Posterior cingulate gyrus (tissue), 11 donors: ENCODE data around the gene KCNAB1.

Source experiments
- DNase-seq, 10 donors: peaks; one replicate each; pipeline versions ENCODE4 v3.0.0 to v3.0.0-alpha.2; 2020 to 2021; ENCODE audit warnings: mixed read lengths in 3 of 10
- intact Hi-C: fragments of 100-400 bp; cut with DNase I; formaldehyde crosslinking; loops from one replicate; pipeline ENCODE4 v1.15.1; 2023

KCNAB1 gene

GRCh38 chr3:156511987-156512677, 391.8 kb downstream of the KCNAB1 start:
- DNase-seq, result peak in 1 of 10 donors; percentile 22
- intact Hi-C loops, result loop anchor here (10.0 kb wide), 1 partner anchor 497 kb away; no protein-coding TSS in a partner anchor

- intact Hi-C loops, result loop anchor here (10.0 kb wide), 1 partner anchor 499 kb away; no protein-coding TSS in a partner anchor
- DNase-seq, result peak in 1 of 10 donors; percentile 13
Observed at GRCh38 chr3:156513619-156514018, 393.2 kb downstream of the KCNAB1 start.

GRCh38 chr3:156516284-156516683, 395.9 kb downstream of the KCNAB1 start:
- DNase-seq, result peak in 2 of 10 donors; percentile 28 to 66

DNA sequence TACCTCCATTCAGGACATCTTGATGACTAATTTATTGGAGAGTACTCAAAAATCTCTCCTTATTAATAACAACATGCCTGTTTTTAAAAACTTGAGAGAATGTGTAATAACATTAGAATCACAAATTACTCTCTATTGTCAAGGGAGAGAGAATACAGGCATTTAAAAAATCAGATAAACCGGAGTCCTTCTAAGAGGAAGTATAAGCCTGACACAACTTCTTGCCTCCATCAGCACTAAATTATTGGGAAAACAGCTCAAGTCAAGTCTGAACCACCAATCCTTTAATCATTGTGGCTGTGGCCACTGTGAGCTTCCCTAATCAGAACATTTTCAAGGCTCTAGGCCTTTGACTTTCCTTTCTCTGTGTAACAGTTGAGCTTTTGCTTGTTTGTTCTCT, 396.6 kb downstream of the KCNAB1 start:
- intact Hi-C loops, result loop anchor here (10.0 kb wide), 1 partner anchor 502 kb away; no protein-coding TSS in a partner anchor
- DNase-seq, result no peak

More at GRCh38 chr3:156516284-156516683, 395.9 kb downstream of the KCNAB1 start:
- intact Hi-C loops, result loop anchor here (10.0 kb wide), 1 partner anchor 501 kb away; no protein-coding TSS in a partner anchor

- intact Hi-C loops, result loop anchor here (10.0 kb wide), 1 partner anchor 504 kb away; no protein-coding TSS in a partner anchor
- DNase-seq, result no peak
Observed at GRCh38 chr3:156518726-156519125, 398.3 kb downstream of the KCNAB1 start.

GRCh38 chr3:156519758-156520162, 399.4 kb downstream of the KCNAB1 start:
- DNase-seq, result peak in 1 of 10 donors; percentile 15
- intact Hi-C loops, result loop anchor here (10.0 kb wide), 1 partner anchor 505 kb away; no protein-coding TSS in a partner anchor

GRCh38 chr3:156522673-156523072, 402.3 kb downstream of the KCNAB1 start:
- intact Hi-C loops, result no loop called here
- DNase-seq, result no peak

DNA sequence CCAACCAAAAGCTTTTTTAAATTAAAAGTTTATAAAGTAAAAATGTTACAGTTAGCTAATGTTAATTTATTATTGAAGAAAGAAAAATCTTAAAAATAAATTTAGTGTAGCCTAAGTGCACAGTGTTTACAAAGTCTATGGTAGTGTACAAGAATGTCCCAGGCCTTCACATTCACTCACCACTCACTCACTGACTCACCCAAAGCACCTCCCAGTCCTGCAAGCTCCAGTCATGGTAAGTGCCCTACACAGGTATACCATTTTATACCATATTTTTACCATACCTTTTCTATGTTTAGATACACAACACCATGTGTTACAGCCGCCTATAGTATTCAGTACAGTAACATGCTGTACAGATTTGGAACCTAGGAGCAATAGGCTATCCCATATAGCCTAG, 405.4 kb downstream of the KCNAB1 start:
- no peak for DNase-seq
- intact Hi-C loops, result no loop called here

GRCh38 chr3:156527060-156527459, 406.7 kb downstream of the KCNAB1 start:
- intact Hi-C loops, result no loop called here
- no peak for DNase-seq

DNA sequence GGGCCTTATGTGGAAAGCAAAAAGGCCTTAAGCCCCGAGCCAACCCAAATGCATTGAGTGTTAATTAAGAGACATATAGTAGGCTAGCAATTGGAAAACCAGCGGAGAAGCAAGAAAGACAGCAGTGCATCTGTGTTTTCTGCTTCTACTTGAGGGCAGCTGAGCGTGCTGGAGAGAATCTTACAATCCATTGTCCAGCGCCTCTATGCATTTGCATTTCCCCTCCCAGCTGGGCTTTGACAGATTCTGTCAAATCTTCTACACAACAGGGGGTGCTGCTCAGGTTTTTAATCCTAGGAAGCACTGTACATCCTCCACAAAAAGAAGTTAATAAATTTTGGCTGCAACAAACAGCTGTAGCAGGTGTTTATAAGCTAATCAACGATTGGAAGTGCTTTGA, 410.6 kb downstream of the KCNAB1 start:
- intact Hi-C loops, result no loop called here
- DNase-seq, result no peak

GRCh38 chr3:156532730-156533129, 412.4 kb downstream of the KCNAB1 start:
- intact Hi-C loops, result no loop called here
- DNase-seq, result no peak

- DNase-seq, result no peak
- intact Hi-C loops, result no loop called here
Observed at GRCh38 chr3:156533205-156533604, 412.8 kb downstream of the KCNAB1 start.

GRCh38 chr3:156535162-156535627, 414.8 kb downstream of the KCNAB1 start:
- intact Hi-C loops, result loop anchor here (5.0 kb wide), 1 partner anchor 602 kb away; no protein-coding TSS in a partner anchor
- DNase-seq, result peak in 6 of 10 donors; percentile 20 to 89 (median 46)

DNA sequence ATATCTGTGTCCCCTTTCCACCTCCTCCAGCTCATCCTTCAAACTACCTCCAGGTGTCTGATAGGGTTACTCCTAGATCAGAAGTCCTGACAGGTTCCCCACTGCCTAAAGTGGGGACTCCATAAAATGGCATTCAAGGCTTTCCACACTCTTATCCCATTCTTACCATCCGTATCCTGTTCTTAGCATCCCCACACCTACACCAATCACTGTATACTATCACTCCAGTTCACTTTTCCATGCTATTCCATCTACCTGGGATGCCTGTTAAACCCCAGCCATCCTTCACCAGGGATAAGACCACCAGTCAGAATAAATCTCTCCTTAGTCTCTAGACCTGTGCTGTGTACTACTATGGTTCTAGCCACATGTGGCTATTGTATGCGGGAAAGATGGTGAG, 415.4 kb downstream of the KCNAB1 start:
- intact Hi-C loops, result loop anchor here (5.0 kb wide), 1 partner anchor 602 kb away; no protein-coding TSS in a partner anchor
- no peak for DNase-seq

DNA sequence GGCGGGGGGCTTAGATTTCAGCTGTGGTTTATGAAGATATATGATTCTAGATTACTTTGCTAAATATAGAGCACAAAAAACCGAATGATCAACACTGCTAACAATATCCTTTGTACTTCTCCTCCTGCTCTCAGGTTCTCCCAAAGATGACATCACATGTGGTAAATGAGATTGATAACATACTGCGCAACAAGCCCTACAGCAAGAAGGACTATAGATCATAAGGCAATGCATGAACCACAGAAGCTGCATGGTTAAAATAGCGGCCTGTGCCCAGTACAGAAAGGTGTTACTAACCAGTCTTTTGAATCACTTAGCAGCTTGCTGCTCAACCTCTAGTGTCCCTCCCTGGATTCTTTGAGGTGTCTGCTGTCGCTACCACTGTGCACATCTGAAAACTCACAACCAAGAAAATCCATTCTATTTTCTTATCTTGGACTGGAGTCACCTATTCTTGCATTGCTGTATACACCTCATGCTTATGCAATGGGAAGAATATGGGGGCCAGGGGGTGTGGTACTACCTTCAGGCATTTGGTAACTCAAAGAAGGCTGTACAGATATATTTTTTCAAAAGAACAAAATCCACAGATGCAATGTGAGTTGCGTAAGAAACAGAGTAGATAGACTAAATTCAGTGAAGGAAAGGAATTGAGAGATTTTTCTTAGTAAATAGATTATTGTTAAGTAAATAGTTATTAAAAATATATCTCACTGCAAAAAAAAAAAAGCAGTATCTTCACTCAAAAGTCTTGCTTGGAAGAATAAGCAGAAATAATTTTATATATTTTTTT, 416.3 kb downstream of the KCNAB1 start:
- no peak for DNase-seq
- intact Hi-C loops, result loop anchor here (5.0 kb wide), 1 partner anchor 601 kb away; no protein-coding TSS in a partner anchor

GRCh38 chr3:156539051-156539450, 418.7 kb downstream of the KCNAB1 start:
- DNase-seq, result no peak
- intact Hi-C loops, result loop anchor here (5.0 kb wide), 1 partner anchor 598 kb away; no protein-coding TSS in a partner anchor

DNA sequence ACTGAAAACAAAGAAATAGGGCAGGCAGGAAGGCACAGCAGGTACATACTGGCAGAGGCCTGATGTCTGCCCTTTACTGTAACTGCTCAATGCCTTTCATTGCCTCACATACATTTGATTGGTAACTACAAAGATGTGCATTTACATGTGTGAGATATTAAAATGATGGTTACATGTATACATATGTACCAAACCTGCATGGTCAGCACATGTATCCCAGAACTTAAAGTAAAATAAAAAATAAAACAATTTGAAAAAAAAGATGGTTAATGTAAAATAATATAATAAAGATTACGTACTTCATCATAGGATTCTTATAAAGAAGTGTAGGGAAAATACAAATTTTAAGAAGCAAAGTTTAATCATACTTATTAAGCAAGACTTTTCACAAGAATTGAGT, 419.4 kb downstream of the KCNAB1 start:
- intact Hi-C loops, result loop anchor here (5.0 kb wide), 2 partner anchors 542 to 597 kb away; no protein-coding TSS in a partner anchor
- DNase-seq, result no peak

DNA sequence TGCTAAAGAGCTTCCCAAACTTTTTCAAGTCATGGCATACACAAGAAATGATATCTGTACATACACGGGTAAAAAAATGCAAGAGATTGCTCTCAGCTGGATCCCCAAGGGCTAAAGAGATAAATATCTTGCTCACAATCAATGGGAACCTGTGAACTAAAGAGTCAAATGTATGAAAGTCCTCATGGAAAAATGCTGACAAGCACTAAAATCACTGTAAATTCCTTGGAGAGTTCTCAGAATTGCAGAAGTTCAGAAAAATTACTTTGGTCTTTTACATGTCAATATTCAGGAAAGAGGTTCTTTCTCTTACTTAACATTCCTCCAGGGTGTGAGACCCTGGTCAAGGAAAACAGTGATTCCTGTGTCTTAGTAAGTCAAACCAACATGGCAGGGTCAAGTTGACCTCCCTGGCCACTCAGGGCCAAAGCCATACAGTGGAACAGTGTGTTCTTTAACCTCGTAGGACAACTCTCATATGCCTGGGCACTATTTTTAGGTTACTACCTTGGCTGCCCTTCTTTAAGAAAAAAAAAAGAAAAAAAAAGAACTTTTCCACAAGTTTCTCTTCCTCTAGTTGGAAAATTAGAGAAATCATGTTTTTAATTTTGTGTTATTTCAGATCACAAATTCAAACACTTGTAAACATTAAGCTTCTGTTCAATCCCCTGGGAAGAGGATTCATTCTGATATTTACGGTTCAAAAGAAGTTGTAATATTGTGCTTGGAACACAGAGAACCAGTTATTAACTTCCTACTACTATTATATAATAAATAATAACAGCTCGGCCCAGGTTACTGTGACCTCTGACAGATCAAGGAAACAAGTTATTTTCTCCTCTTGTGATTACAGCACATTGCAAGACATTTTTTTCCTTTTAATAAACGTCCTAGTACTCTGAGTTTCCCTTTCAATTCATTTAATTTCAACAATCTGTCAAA, 422.0 kb downstream of the KCNAB1 start:
- DNase-seq, result no peak
- intact Hi-C loops, result loop anchor here (5.0 kb wide), 1 partner anchor 540 kb away; no protein-coding TSS in a partner anchor

- DNase-seq, result no peak
- intact Hi-C loops, result loop anchor here (5.0 kb wide), 1 partner anchor 539 kb away; no protein-coding TSS in a partner anchor
Observed at GRCh38 chr3:156543043-156543555, 422.7 kb downstream of the KCNAB1 start.
